H1 (cell line): ENCODE measurements around the gene PRKAR2A. TPM values are rescaled to one million over a fixed set of nuclear protein-coding genes. Genes with fewer than 3 reads are reported as not detected.

ENCODE experiments used
- CTCF ChIA-PET: fragments of 300-600 bp; sonication (Branson Sonifier 250); formaldehyde crosslinking; loops from one replicate; lab custom pipeline; 2021; ENCODE audit not compliant: partially characterized antibody; lab: Charles Lee
- POLR2A ChIA-PET: fragments of 300-600 bp; sonication (Branson Sonifier 250); formaldehyde crosslinking; loops from one replicate; lab custom pipeline; 2021; ENCODE audit warnings: inconsistent platforms; ENCODE audit not compliant: partially characterized antibody; lab: Charles Lee
- DNase-seq, 2 experiments: peaks; one replicate each; pipeline versions ENCODE4 v3.0.0 to v3.0.0-alpha.2; 2010 to 2022; ENCODE audit warnings: low spot score in 2 of 2, low read depth in 1 of 2, mixed read lengths in 1 of 2
- FAIRE-seq: peaks from 2 replicates; lab custom pipeline; 2011; peaks lifted over from hg19 to GRCh38; lab: Jason Lieb, UNC
- H2AFZ ChIP-seq: 2 replicates; pipeline ENCODE4 v1.8.1; 2012; ENCODE audit warnings: low read length, inconsistent platforms
- H2AK5ac ChIP-seq: 2 replicates; pipeline ENCODE4 v1.6.1; 2013; ENCODE audit warnings: low read depth, low read length
- H2BK120ac ChIP-seq: replicated peaks from 2 replicates; pipeline ENCODE3; 2013; ENCODE audit warnings: low read depth, low read length, inconsistent platforms
- H2BK12ac ChIP-seq: 2 replicates; pipeline ENCODE4 v1.6.1; 2013; ENCODE audit warnings: low read depth, low read length
- H2BK15ac ChIP-seq: 2 replicates; pipeline ENCODE4 v1.6.1; 2013; ENCODE audit warnings: low read length
- H2BK20ac ChIP-seq: 2 replicates; pipeline ENCODE4 v1.6.1; 2013; ENCODE audit warnings: low read length
- H2BK5ac ChIP-seq: 2 replicates; pipeline ENCODE4 v1.6.1; 2013; ENCODE audit warnings: low read depth, low read length
- H3K14ac ChIP-seq: 2 replicates; pipeline ENCODE4 v1.6.1; 2013; ENCODE audit warnings: inconsistent platforms; ENCODE audit not compliant: insufficient read length
- H3K18ac ChIP-seq: 2 replicates; pipeline ENCODE4 v1.6.1; 2013; ENCODE audit warnings: low read length; ENCODE audit errors: extremely low read depth
- H3K23ac ChIP-seq: 2 replicates; pipeline ENCODE4 v1.6.1; 2013; ENCODE audit warnings: inconsistent platforms; ENCODE audit not compliant: insufficient read length
- H3K23me2 ChIP-seq: 2 replicates; pipeline ENCODE4 v1.6.1; 2013; ENCODE audit warnings: low read depth, low read length
- H3K27ac ChIP-seq: 2 replicates; pipeline ENCODE4 v1.6.1; 2011; ENCODE audit warnings: low read depth, low read length, inconsistent platforms
- H3K27me3 ChIP-seq, 4 experiments: replicated peaks in 1 of 4; 1 replicate in 1 of 4; 2 replicates in 3 of 4; pipeline versions ENCODE4 v1.6.1 to v1.8.1; 2011 to 2013; ENCODE audit warnings: low read length in 3 of 4, mild to moderate bottlenecking in 3 of 4, inconsistent platforms in 2 of 4, mixed read lengths in 2 of 4, moderate library complexity in 1 of 4; ENCODE audit not compliant: control insufficient read depth in 3 of 4, insufficient read depth in 3 of 4; ENCODE audit errors: extremely low read depth in 1 of 4
- H3K36me3 ChIP-seq, 4 experiments: 2 replicates each; pipeline versions ENCODE4 v1.6.1 to v1.8.1; 2011 to 2013; ENCODE audit warnings: mild to moderate bottlenecking in 4 of 4, low read length in 3 of 4, moderate library complexity in 2 of 4, control low read depth in 1 of 4, inconsistent platforms in 1 of 4; ENCODE audit not compliant: insufficient read depth in 4 of 4, control insufficient read depth in 2 of 4
- H3K4ac ChIP-seq: replicated peaks from 2 replicates; pipeline ENCODE3; 2013; ENCODE audit warnings: low read length, low read depth, mixed read lengths, inconsistent platforms; ENCODE audit not compliant: insufficient read length
- H3K4me1 ChIP-seq, 4 experiments: replicated peaks in 1 of 4; 1 replicate in 1 of 4; 2 replicates in 3 of 4; pipeline versions ENCODE4 v1.6.1 to v1.8.1; 2011 to 2013; ENCODE audit warnings: low read length in 3 of 4, inconsistent platforms in 2 of 4, mixed read lengths in 1 of 4; ENCODE audit not compliant: insufficient read depth in 4 of 4, control insufficient read depth in 3 of 4
- H3K4me2 ChIP-seq, 2 experiments: 2 replicates each; pipeline versions ENCODE4 v1.6.1 to v1.8.1; 2011 to 2013; ENCODE audit warnings: low read depth in 2 of 2, low read length in 2 of 2, control low read depth in 1 of 2, inconsistent platforms in 1 of 2, mild to moderate bottlenecking in 1 of 2; ENCODE audit not compliant: insufficient read depth in 1 of 2
- H3K4me3 ChIP-seq, 4 experiments: fragments of 200-600, 300-600 bp in 1 of 4; sonication (generic), shearing (Covaris generic), sonication (Bioruptor Twin) in 1 of 4; 2 replicates each; pipeline versions ENCODE4 v1.5.1 to v1.8.1; 2011 to 2016; ENCODE audit warnings: low read length in 4 of 4, low read depth in 3 of 4, control low read depth in 2 of 4, inconsistent platforms in 2 of 4, mild to moderate bottlenecking in 2 of 4, mixed read lengths in 1 of 4, moderate library complexity in 1 of 4; ENCODE audit not compliant: insufficient read depth in 2 of 4; ENCODE audit errors: extremely low read depth in 1 of 4
- H3K56ac ChIP-seq: replicated peaks from 2 replicates; pipeline ENCODE3; 2013; ENCODE audit warnings: low read depth, mild to moderate bottlenecking, mixed read lengths, low read length, inconsistent platforms; ENCODE audit not compliant: insufficient read length
- H3K79me1 ChIP-seq: 2 replicates; pipeline ENCODE4 v1.6.1; 2013; ENCODE audit warnings: low read depth, low read length, control low read depth
- H3K79me2 ChIP-seq, 2 experiments: 2 replicates each; pipeline versions ENCODE4 v1.6.1 to v1.8.1; 2012 to 2013; ENCODE audit warnings: low read length in 2 of 2, mild to moderate bottlenecking in 2 of 2, inconsistent platforms in 1 of 2; ENCODE audit not compliant: insufficient read depth in 2 of 2, control insufficient read depth in 1 of 2
- H3K9ac ChIP-seq, 4 experiments: replicated peaks in 1 of 4; 1 replicate in 1 of 4; 2 replicates in 3 of 4; pipeline versions ENCODE4 v1.6.1 to v1.8.1; 2011 to 2013; ENCODE audit warnings: low read depth in 3 of 4, low read length in 3 of 4, control low read depth in 2 of 4, mild to moderate bottlenecking in 2 of 4, moderate library complexity in 2 of 4, inconsistent platforms in 1 of 4; ENCODE audit errors: extremely low read depth in 1 of 4
- H3K9me3 ChIP-seq, 2 experiments: 2 replicates each; pipeline versions ENCODE4 v1.6.1 to v1.8.1; 2012 to 2013; ENCODE audit warnings: mild to moderate bottlenecking in 2 of 2, moderate library complexity in 2 of 2, control low read depth in 1 of 2, inconsistent platforms in 1 of 2, low read depth in 1 of 2, low read length in 1 of 2, mixed read lengths in 1 of 2; ENCODE audit not compliant: insufficient read depth in 2 of 2
- H4K20me1 ChIP-seq, 2 experiments: replicated peaks in 1 of 2; 2 replicates each; pipeline versions ENCODE3 to v1.8.1; 2011 to 2013; ENCODE audit warnings: inconsistent platforms in 2 of 2, low read length in 2 of 2, mild to moderate bottlenecking in 1 of 2; ENCODE audit not compliant: insufficient read depth in 2 of 2, control insufficient read depth in 1 of 2
- H4K5ac ChIP-seq: 2 replicates; pipeline ENCODE4 v1.6.1; 2013; ENCODE audit warnings: low read length, low read depth, mixed read lengths, inconsistent platforms; ENCODE audit not compliant: insufficient read length
- H4K8ac ChIP-seq: 2 replicates; pipeline ENCODE4 v1.8.0; 2013; ENCODE audit warnings: mild to moderate bottlenecking, moderate library complexity, low read length, inconsistent platforms; ENCODE audit not compliant: insufficient read depth; ENCODE audit errors: extremely low read depth
- H4K91ac ChIP-seq: replicated peaks from 2 replicates; pipeline ENCODE3; 2013; ENCODE audit warnings: low read length, mixed read lengths, inconsistent platforms; ENCODE audit not compliant: insufficient read length
- CTBP2 ChIP-seq: IDR thresholded peaks from 2 replicates; pipeline ENCODE4 v1.7.0; 2011; ENCODE audit warnings: borderline replicate concordance, mild to moderate bottlenecking, moderate library complexity, mixed read lengths, low read length; ENCODE audit not compliant: insufficient read depth, insufficient read length
- EZH2 ChIP-seq: fragments of 200-600 bp; sonication (generic); IDR thresholded peaks from 2 replicates; pipeline ENCODE4 v1.7.1; 2012; ENCODE audit warnings: low read depth, mild to moderate bottlenecking, moderate library complexity, low read length, inconsistent platforms; ENCODE audit not compliant: severe bottlenecking
- FOSL1 ChIP-seq: IDR thresholded peaks from 2 replicates; pipeline ENCODE4 v1.6.1; 2011; ENCODE audit warnings: mild to moderate bottlenecking, low read depth, low read length, moderate library complexity; ENCODE audit not compliant: insufficient read depth
- HDAC2 ChIP-seq, 2 experiments: fragments of 300-600 bp in 1 of 2; sonication (generic) in 1 of 2; IDR thresholded peaks; 2 replicates each; pipeline ENCODE4 v1.6.1; 2011 to 2012; ENCODE audit warnings: low read depth in 2 of 2, low read length in 2 of 2, mild to moderate bottlenecking in 2 of 2, moderate library complexity in 2 of 2, borderline replicate concordance in 1 of 2, inconsistent platforms in 1 of 2
- HDAC6 ChIP-seq: IDR thresholded peaks from one replicate; pipeline ENCODE4 v1.7.1; 2012; ENCODE audit warnings: low read depth, mild to moderate bottlenecking, inconsistent platforms, low read length, moderate library complexity
- KDM4A ChIP-seq: IDR thresholded peaks from one replicate; pipeline ENCODE4 v1.7.1; 2012; ENCODE audit warnings: low read depth, mild to moderate bottlenecking, moderate library complexity, low read length, inconsistent platforms; ENCODE audit not compliant: severe bottlenecking
- SIX5 ChIP-seq: IDR thresholded peaks from 2 replicates; pipeline ENCODE4 v1.6.1; 2011; ENCODE audit warnings: mild to moderate bottlenecking, low read depth, low read length
- TAF7 ChIP-seq: optimal IDR thresholded peaks from 2 replicates; pipeline ENCODE3; 2011; ENCODE audit warnings: low read depth, mild to moderate bottlenecking, inconsistent platforms, low read length, moderate library complexity, borderline replicate concordance
- TEAD4 ChIP-seq: IDR thresholded peaks from 2 replicates; pipeline ENCODE4 v1.6.1; 2012; ENCODE audit warnings: low read depth, low read length, inconsistent platforms, mixed read lengths
- WGBS, 2 experiments: shearing (Covaris generic) in 1 of 2; methylation state at CpG; one replicate each; pipeline versions ENCODE4 v1.1.6 to v1.1.7; 2013 to 2015; ENCODE audit warnings: low lambda C conversion rate in 2 of 2, mixed read lengths in 2 of 2, inconsistent platforms in 1 of 2, low coverage in 1 of 2, missing lambda C conversion rate in 1 of 2; ENCODE audit not compliant: insufficient replicate concordance in 2 of 2, insufficient coverage in 1 of 2, insufficient read length in 1 of 2; ENCODE audit errors: extremely low coverage in 1 of 2, missing lambda C conversion rate in 1 of 2; 5-methylcytosine and 5-hydroxymethylcytosine counted together
- polyA plus RNA-seq, 7 experiments: library from polyadenylated mRNA; depleted of rRNA in 3 of 7; stranded (reverse) in 5 of 7; unstranded in 2 of 7; fragments of >200 nt in 5 of 7; fragments of 200-250 nt in 2 of 7; gene quantifications; 1 replicate in 5 of 7; 2 replicates in 1 of 7; 4 replicates in 1 of 7; pipeline versions ENCODE4 v1.2.1 to v1.2.3, GENCODE V29; 2011 to 2013; ENCODE audit warnings: missing spikeins in 2 of 7, mixed read lengths in 2 of 7
- total RNA-seq: library from RNA; stranded (reverse); fragmentation: NEBNext Ultra II Directional; extraction: Animal tissue kit (Norgen Biotek cat#: 25700); gene quantifications from 2 replicates; pipeline ENCODE4 v1.2.1, GENCODE V29; 2021
- TF ChIP-seq, protein P1 (sequence below): IDR thresholded peaks from 2 replicates; pipeline ENCODE4 v1.6.1; 2011; ENCODE audit warnings: low read length, improper control_type of control experiment

Gene PRKAR2A
- total and polyA plus RNA-seq, 2 of the 8 experiments (the other 6 are each of a cell fraction or from before 2014, with no cell fraction given): 6.3 to 42.4 TPM

GRCh38 chr3:48756640-48757039, 91.0 kb downstream of the PRKAR2A start:
- no peak overlapping the region for H3K14ac ChIP-seq
- H4K5ac ChIP-seq: no peak overlapping the region
- H2AFZ ChIP-seq: no peak overlapping the region
- H4K20me1 ChIP-seq: no peaks in the 10 kb centered on the region
- no peak overlapping the region for H2BK5ac ChIP-seq
- H2BK15ac ChIP-seq: no peak overlapping the region
- WGBS, 2 experiments: 88% methylated on average over 5 of the region's 5 CpGs; no CpG with 5 or more reads in 1 of the 2 experiments
- CTCF ChIA-PET: interaction anchor here (1.2 to 3.3 kb wide), 3 partner anchors 9 to 17 kb away, joined by 3 to 15 read pairs (median 4); no protein-coding TSS in a partner anchor
- H3K79me1 ChIP-seq: no peaks in the 10 kb centered on the region
- DNase-seq (no peak), FAIRE-seq (no peak)
- no peaks in the 10 kb centered on the region for H3K79me2 ChIP-seq
- no peaks in the 10 kb centered on the region; a peak in 1 of 8 replicates for H3K36me3 ChIP-seq
- H3K23me2 ChIP-seq: no peaks in the 10 kb centered on the region
- H4K91ac ChIP-seq: no peak overlapping the region
- no peaks in the 10 kb centered on the region for H3K4me1 ChIP-seq
- TF ChIP-seq HDAC2 (IDR thresholded peaks at IDR 0.05; ENCODE audit: borderline replicate concordance in 1 of 2, low read depth in 2 of 2, low read length in 2 of 2): no peak
- TF ChIP-seq HDAC6: no peak
- no peak for TF ChIP-seq FOSL1
- no peak for TF ChIP-seq TAF7
- TF ChIP-seq, protein P1, sequence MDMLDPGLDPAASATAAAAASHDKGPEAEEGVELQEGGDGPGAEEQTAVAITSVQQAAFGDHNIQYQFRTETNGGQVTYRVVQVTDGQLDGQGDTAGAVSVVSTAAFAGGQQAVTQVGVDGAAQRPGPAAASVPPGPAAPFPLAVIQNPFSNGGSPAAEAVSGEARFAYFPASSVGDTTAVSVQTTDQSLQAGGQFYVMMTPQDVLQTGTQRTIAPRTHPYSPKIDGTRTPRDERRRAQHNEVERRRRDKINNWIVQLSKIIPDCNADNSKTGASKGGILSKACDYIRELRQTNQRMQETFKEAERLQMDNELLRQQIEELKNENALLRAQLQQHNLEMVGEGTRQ: no peak
- no peak for TF ChIP-seq KDM4A
- no peak for TF ChIP-seq TEAD4
- TF ChIP-seq EZH2: no peak
- TF ChIP-seq SIX5: no peak
- TF ChIP-seq CTBP2: no peak
- H3K4me3 ChIP-seq: no peak overlapping the region
- H2AK5ac ChIP-seq: no peak overlapping the region
- no peak overlapping the region for H3K27ac ChIP-seq
- POLR2A ChIA-PET: interaction anchor here (0.6 to 1.2 kb wide), 4 partner anchors 14 to 206 kb away, joined by 3 to 5 read pairs (median 4); partner anchors contain the start of gene IP6K2
- H3K56ac ChIP-seq: no peak overlapping the region
- H3K23ac ChIP-seq: no peak overlapping the region
- H3K9ac ChIP-seq: no peak overlapping the region
- no peaks in the 10 kb centered on the region for H3K27me3 ChIP-seq
- H3K4ac ChIP-seq: no peak overlapping the region
- H2BK20ac ChIP-seq: no peak overlapping the region
- no peak overlapping the region for H2BK120ac ChIP-seq
- H4K8ac ChIP-seq: no peak overlapping the region
- no peaks in the 10 kb centered on the region for H3K9me3 ChIP-seq
- H2BK12ac ChIP-seq: no peak overlapping the region
- no peak overlapping the region for H3K4me2 ChIP-seq
- H3K18ac ChIP-seq: no peak overlapping the region
